Activated CD4-positive, alpha-beta T cell treated with anti-CD3 and anti-CD28 coated beads, Interleukin-2, amount 50 U/mL, for 24 hours (primary cell): Measurements from ENCODE around the gene OR52K2.
"Not testable (repeated sequence)": the region's sequence is repeated elsewhere in the genome, so short reads cannot be mapped to it uniquely, and the experiment has no call there.

Experiments used
- DNase-seq, 2 donors: peaks; one replicate each; pipeline ENCODE4 v3.0.0-alpha.2; 2020; ENCODE audit warnings: low read depth in 1 of 2, low spot score in 1 of 2

Gene OR52K2

GRCh38 chr11:4448995-4449394 lies at the start of gene OR52K2:
Gene OR52K2 (plus strand): TSS chr11:4449295. CDS start chr11:4449340, 45 bp downstream.
- no peak for DNase-seq

GRCh38 chr11:4406206-4406605 lies 42.9 kb upstream of the OR52K2 start:
- DNase-seq, result not testable (repeated sequence)

- DNase-seq, result no peak
These were observed 32.8 kb upstream of the OR52K2 start for GRCh38 chr11:4416306-4416705.

GRCh38 chr11:4416816-4417215 lies 32.3 kb upstream of the OR52K2 start:
- DNase-seq, result no peak

- no peak for DNase-seq
These were observed 30.7 kb upstream of the OR52K2 start for GRCh38 chr11:4418403-4418802.

GRCh38 chr11:4430051-4430450 lies 19.0 kb upstream of the OR52K2 start:
- DNase-seq, result no peak

- no peak for DNase-seq
These were observed 15.2 kb upstream of the OR52K2 start for GRCh38 chr11:4433856-4434255.

- DNase-seq, result no peak
These were observed 12.7 kb upstream of the OR52K2 start for GRCh38 chr11:4436411-4436810.

- no peak for DNase-seq
These were observed 7.6 kb upstream of the OR52K2 start for GRCh38 chr11:4441515-4441914.

- DNase-seq, result no peak
These were observed 5.7 kb upstream of the OR52K2 start for GRCh38 chr11:4443232-4443891.

GRCh38 chr11:4453118-4453517 lies 4.0 kb downstream of the OR52K2 start:
- no peak for DNase-seq

GRCh38 chr11:4454021-4454420 lies 4.9 kb downstream of the OR52K2 start:
- no peak for DNase-seq

- DNase-seq, result no peak
These were observed 6.3 kb downstream of the OR52K2 start for GRCh38 chr11:4455419-4455818.

- no peak for DNase-seq
These were observed 10.4 kb downstream of the OR52K2 start for GRCh38 chr11:4459500-4459899.

GRCh38 chr11:4460151-4460550 lies 11.1 kb downstream of the OR52K2 start:
- no peak for DNase-seq

GRCh38 chr11:4464216-4465159 lies 15.4 kb downstream of the OR52K2 start:
- DNase-seq, result no peak

- no peak for DNase-seq
These were observed 16.3 kb downstream of the OR52K2 start for GRCh38 chr11:4465407-4465806.

- no peak for DNase-seq
These were observed 17.2 kb downstream of the OR52K2 start for GRCh38 chr11:4466131-4466870.

GRCh38 chr11:4466871-4467442 lies 17.9 kb downstream of the OR52K2 start:
- no peak for DNase-seq

GRCh38 chr11:4467811-4468606 lies 18.9 kb downstream of the OR52K2 start:
- no peak for DNase-seq
